ENCODE results near the gene RCBTB2. TPM values are rescaled to one million over a fixed set of nuclear protein-coding genes. Genes with fewer than 3 reads are reported as not detected.
"Not testable (repeated sequence)": the region's sequence is repeated elsewhere in the genome, so short reads cannot be mapped to it uniquely, and the experiment has no call there.

Gene RCBTB2
- total RNA-seq, 1 donor from 2014 or later, result 14.7 TPM

- intact Hi-C loops (cut with DNase I), result no loop called here
- H3K27me3 ChIP-seq, result no peaks in the 10 kb centered on the region
Measured at GRCh38 chr13:48457578-48458242, 75.2 kb downstream of the RCBTB2 start.

GRCh38 chr13:48456546-48456945 is 76.3 kb downstream of the RCBTB2 start:
- peaks cover 0 to 29% of the 10 kb centered on the region in 2 donors for H3K36me3 ChIP-seq

More at GRCh38 chr13:48457578-48458242, 75.2 kb downstream of the RCBTB2 start:
- Histone ChIP-seq H3K4me3 (no peak overlapping the region), H3K9me3 (no peaks in the 10 kb centered on the region), H3K27ac (no peak overlapping the region), H3K4me1 (no peaks in the 10 kb centered on the region), H3K36me3 (peaks cover 0 to 29% of the 10 kb centered on the region in 2 donors)
- TF ChIP-seq CTCF (IDR thresholded peaks at IDR 0.05) (no peak), POLR2AphosphoS5 (IDR thresholded peaks at IDR 0.05; ENCODE audit: insufficient read depth in 1 of 2, low read depth in 1 of 2) (no peak), POLR2A (IDR thresholded peaks at IDR 0.05) (no peak)
- no peak for DNase-seq (ENCODE audit: extremely low spot score in 2 of 2)

GRCh38 chr13:48451196-48451595 is 81.7 kb downstream of the RCBTB2 start:
- H3K9me3 ChIP-seq; H3K27ac ChIP-seq; H3K4me3 ChIP-seq; H3K36me3 ChIP-seq; DNase-seq (ENCODE audit: extremely low spot score in 2 of 2); intact Hi-C loops (cut with DNase I); H3K27me3 ChIP-seq: not testable (repeated sequence)
- H3K4me1 ChIP-seq, result peaks cover 30% of the 10 kb centered on the region

More at GRCh38 chr13:48456546-48456945, 76.3 kb downstream of the RCBTB2 start:
- Histone ChIP-seq H3K4me3 (no peak overlapping the region), H3K9me3 (peaks cover 1% of the 10 kb centered on the region), H3K4me1 (no peaks in the 10 kb centered on the region), H3K27ac (no peak overlapping the region), H3K27me3 (no peaks in the 10 kb centered on the region)
- no peak for DNase-seq (ENCODE audit: extremely low spot score in 2 of 2)
- TF ChIP-seq POLR2A (IDR thresholded peaks at IDR 0.05) (no peak), POLR2AphosphoS5 (IDR thresholded peaks at IDR 0.05; ENCODE audit: insufficient read depth in 1 of 2, low read depth in 1 of 2) (no peak)
- intact Hi-C loops (cut with DNase I), result no loop called here

- intact Hi-C loops (cut with DNase I), result no loop called here
- Histone ChIP-seq H3K27ac (peak overlapping the region; percentile 78), H3K4me1 (peaks cover 31% of the 10 kb centered on the region), H3K36me3 (no peaks in the 10 kb centered on the region), H3K27me3 (no peaks in the 10 kb centered on the region), H3K9me3 (peaks cover 8% of the 10 kb centered on the region), H3K4me3 (peak overlapping the region in 1 of 2 donors; percentile 2)
- no peak for DNase-seq (ENCODE audit: extremely low spot score in 2 of 2)
- TF ChIP-seq CTCF (IDR thresholded peaks at IDR 0.05), result no peak
- TF ChIP-seq POLR2AphosphoS5 (IDR thresholded peaks at IDR 0.05; ENCODE audit: insufficient read depth in 1 of 2, low read depth in 1 of 2), result no peak
- TF ChIP-seq POLR2A (IDR thresholded peaks at IDR 0.05), result no peak
Measured at GRCh38 chr13:48449656-48450055, 83.2 kb downstream of the RCBTB2 start.

GRCh38 chr13:48448959-48449614 is 83.8 kb downstream of the RCBTB2 start:
- DNase-seq (ENCODE audit: extremely low spot score in 2 of 2), result no peak
- Histone ChIP-seq H3K27me3 (no peaks in the 10 kb centered on the region), H3K4me1 (peaks cover 31% of the 10 kb centered on the region), H3K9me3 (peaks cover 8% of the 10 kb centered on the region), H3K36me3 (no peaks in the 10 kb centered on the region), H3K27ac (peak overlapping the region; percentile 78), H3K4me3 (peak overlapping the region in 1 of 2 donors; percentile 2)
- intact Hi-C loops (cut with DNase I), result no loop called here
- TF ChIP-seq POLR2A (IDR thresholded peaks at IDR 0.05), result no peak
- TF ChIP-seq POLR2AphosphoS5 (IDR thresholded peaks at IDR 0.05; ENCODE audit: insufficient read depth in 1 of 2, low read depth in 1 of 2), result peak in 1 of 2 donors; percentile 76
- no peak for TF ChIP-seq CTCF (IDR thresholded peaks at IDR 0.05)
